HG02981 (cell line): ENCODE data around the gene CD200.
"Not testable (repeated sequence)": the region's sequence is repeated elsewhere in the genome, so short reads cannot be mapped to it uniquely, and the experiment has no call there.

ENCODE experiments used
- ATAC-seq: cut with Tn5 transposase; IDR thresholded peaks from one replicate; pipeline ENCODE4 v1.9.1; 2021; ENCODE audit warnings: mild to moderate bottlenecking, moderate library complexity; ENCODE audit not compliant: unreplicated experiment

Gene CD200

GRCh38 chr3:112384769-112385168, 51.8 kb downstream of the CD200 start:
- ATAC-seq: no peak

GRCh38 chr3:112388972-112389371, 56.0 kb downstream of the CD200 start:
- no peak for ATAC-seq

- ATAC-seq: no peak
Observed at GRCh38 chr3:112389961-112390360, 57.0 kb downstream of the CD200 start.

- ATAC-seq: no peak
Observed at GRCh38 chr3:112390783-112391641, 58.1 kb downstream of the CD200 start.

GRCh38 chr3:112391648-112392047, 58.7 kb downstream of the CD200 start:
- ATAC-seq: no peak

- no peak for ATAC-seq
Observed at GRCh38 chr3:112392393-112393359, 59.7 kb downstream of the CD200 start.

- no peak for ATAC-seq
Observed at GRCh38 chr3:112393360-112393728, 60.4 kb downstream of the CD200 start.

GRCh38 chr3:112394003-112394640, 61.2 kb downstream of the CD200 start:
- ATAC-seq: no peak

GRCh38 chr3:112395181-112395895, 62.4 kb downstream of the CD200 start:
- ATAC-seq: no peak

- ATAC-seq: no peak
Observed at GRCh38 chr3:112395896-112396290, 62.9 kb downstream of the CD200 start.

- no peak for ATAC-seq
Observed at GRCh38 chr3:112397556-112397955, 64.6 kb downstream of the CD200 start.

GRCh38 chr3:112399064-112399463, 66.1 kb downstream of the CD200 start:
- no peak for ATAC-seq

- ATAC-seq: not testable (repeated sequence)
Observed at GRCh38 chr3:112399554-112399953, 66.6 kb downstream of the CD200 start.

- not testable (repeated sequence) for ATAC-seq
Observed at GRCh38 chr3:112400317-112400716, 67.4 kb downstream of the CD200 start.

- ATAC-seq: no peak
Observed at GRCh38 chr3:112401617-112402016, 68.7 kb downstream of the CD200 start.

GRCh38 chr3:112403103-112403502, 70.1 kb downstream of the CD200 start:
- ATAC-seq: no peak

- ATAC-seq: not testable (repeated sequence)
Observed at GRCh38 chr3:112404924-112405549, 72.1 kb downstream of the CD200 start.

GRCh38 chr3:112405845-112406244, 72.9 kb downstream of the CD200 start:
- peak; percentile 62 for ATAC-seq

GRCh38 chr3:112407214-112407887, 74.4 kb downstream of the CD200 start:
- peak; percentile 48 for ATAC-seq
